GM18858 (cell line): ENCODE data around the gene CTRB1.

Experiments used
- ATAC-seq: cut with Tn5 transposase; IDR thresholded peaks from one replicate; pipeline ENCODE4 v1.9.1; 2021; ENCODE audit not compliant: unreplicated experiment

The CTRB1 gene

DNA sequence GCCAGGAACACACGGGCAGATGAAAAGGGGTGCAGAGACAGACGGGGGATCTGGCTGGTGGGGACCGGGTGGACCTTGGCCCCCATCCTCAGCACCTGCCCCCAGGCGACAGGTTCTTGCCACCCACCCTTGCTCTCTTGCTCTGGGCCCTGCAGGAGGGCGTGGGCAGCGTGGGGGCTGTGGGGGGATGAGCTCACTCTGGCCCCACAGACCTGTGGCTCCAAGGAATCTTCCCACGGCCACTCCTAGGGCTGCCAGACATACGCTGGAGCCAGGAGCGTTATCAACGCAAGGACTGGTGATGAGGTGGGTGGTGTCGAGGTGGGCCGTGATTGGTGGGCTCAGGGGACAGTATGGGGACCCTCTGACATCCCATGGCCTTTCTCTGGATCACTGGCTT lies 6.3 kb downstream of the CTRB1 start:
- ATAC-seq: no peak

DNA sequence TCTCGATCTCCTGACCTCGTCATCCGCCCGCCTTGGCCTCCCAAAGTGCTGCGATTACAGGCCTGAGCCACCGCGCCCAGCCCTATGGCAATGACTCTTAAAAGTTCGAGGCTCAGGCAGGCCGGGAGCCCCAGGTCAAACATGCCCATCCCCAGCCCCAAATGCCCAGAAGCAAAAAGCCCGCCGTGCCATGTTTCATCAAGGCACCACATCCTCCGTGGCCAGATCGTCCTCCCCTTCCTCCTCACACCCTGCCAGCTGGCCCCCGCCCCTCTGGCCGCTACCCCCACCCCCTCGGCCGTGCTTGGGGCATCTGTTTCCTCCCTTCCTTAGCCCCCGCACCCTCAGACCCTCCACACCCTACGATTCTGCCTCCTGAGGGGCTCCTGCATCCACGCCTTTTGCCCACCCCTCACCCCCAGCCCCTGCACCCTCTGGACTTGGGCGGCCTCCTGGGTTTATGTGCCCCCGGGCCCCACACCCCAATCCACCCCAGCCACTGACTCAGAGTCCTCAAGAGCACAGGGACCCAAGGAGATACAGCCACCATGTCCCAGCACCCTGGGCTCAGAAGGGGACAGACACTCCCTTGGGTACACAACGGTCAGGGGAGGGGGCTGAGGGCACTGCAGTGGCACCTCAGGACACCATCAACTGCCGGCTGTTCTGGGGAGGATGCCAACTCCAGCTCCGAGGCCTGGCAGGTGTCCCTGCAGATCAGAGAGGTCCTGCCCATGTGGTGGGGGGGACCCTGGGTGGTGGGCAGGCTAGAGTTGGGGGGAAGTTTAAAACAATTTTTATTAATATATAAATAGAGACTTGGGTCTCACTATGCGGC lies 7.1 kb downstream of the CTRB1 start:
- no peak for ATAC-seq

DNA sequence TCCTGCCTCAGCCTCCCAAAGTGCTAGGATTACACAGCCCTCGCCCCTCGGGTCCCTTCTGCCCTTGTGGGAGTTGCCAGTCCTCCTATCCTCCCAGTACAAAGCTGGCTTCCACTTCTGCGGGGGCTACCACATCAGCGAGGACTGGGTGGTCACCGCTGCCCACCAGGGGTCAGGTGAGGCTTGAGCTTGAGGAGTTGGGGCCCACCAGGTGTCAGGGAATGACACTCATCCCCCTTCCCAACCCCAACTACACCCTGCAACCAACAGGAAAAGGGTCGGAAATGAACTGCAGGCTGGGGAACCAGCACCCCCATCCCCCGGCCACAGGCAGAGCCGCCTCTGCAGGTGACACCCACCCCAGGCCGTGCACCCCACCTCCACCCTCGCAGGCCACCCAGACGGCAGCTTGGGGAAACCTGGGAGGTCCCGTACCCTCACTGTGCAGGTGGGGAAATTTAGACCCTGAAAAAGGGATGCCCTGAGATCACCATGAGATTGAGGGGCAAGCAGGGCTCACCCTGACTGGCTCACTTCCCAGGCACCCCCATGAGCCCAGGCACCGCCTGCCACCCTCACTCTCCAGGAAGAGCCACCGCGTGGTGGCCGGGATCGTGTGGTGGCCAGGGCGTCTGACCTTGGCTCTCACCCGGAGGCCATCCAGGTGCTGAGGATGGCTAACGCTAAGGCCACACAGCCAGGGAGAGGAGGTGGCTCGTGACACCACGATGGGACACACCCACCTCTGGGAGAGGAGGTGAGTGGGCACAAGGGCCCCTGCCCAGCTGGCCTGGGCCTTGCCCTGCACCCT lies 8.0 kb downstream of the CTRB1 start:
- no peak for ATAC-seq

DNA sequence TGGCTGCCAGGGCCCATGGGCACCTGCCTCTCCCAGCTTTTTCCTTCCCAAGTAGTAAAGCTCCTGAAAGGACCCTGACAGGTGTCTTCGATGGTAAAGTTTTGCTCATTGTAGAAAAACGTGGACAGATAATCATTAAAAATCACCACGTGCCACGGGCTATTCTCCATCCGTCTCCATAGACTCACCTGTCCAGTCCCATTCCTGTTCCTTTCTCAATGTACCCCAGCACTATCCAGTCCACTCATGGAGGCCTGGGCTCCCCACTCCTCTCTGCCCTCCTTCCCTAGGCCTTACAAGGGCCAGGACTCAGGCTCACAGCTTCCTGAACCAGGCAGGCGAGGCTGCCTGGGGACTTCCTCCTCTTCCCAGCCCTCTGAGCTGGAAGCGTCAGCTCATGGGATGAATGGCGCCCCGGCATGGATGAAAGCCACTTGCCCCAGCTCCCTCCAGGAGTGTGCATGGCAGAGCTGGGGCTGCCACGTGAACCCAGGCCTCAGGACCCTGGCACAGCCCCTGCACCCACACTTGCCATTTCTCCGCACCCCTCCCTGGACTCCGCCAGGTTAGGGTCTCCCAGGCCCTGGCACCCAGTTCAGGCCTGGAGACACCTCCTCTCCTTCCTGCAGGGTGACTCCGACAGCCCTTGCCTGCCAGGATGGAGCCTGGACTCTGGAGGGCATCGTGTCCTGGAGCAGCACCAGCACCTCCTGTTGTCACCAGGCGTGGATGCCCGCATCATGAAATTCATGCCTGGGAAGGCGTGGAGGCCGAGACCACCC lies 8.8 kb downstream of the CTRB1 start:
- ATAC-seq: no peak

DNA sequence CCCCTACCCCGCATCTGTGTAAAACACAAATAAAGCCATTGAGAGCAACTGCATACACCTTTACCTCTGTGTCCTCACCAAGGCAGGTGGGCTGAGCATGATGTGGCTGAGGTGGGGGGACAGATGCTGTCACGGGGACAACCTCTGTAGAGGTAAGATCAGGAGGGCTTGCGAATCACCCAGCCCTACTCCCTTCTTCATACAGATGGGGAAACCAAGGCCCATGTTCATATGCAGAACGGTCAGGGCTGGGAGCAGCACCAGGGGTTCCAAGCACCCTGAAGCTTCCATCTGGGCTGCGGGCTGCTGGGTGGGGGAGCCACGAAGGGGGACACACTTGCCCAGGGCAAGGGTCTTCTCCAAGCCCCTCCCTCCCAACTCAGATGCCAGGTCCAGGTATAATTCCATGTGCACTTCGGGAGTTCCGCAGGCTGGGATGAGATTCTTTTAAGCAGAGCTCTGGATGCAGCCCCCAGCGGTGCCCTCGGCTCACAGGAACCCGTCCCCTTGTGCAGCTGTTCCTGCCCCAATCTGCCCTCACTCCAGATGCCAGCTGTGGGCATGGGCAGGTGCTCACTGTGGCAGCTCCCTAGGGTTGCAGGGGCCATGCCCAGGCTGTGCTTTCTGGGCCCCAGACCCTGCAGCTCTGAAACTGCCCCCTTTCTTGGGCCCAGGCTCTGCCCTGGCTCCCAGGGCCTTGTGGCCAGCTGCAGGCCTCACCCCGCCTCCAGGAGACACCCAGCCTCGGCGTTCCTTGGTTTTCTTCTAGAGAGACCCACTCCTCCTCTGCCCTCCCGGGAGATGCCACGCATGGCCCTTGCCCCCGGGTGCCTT lies 9.6 kb downstream of the CTRB1 start:
- no peak for ATAC-seq

DNA sequence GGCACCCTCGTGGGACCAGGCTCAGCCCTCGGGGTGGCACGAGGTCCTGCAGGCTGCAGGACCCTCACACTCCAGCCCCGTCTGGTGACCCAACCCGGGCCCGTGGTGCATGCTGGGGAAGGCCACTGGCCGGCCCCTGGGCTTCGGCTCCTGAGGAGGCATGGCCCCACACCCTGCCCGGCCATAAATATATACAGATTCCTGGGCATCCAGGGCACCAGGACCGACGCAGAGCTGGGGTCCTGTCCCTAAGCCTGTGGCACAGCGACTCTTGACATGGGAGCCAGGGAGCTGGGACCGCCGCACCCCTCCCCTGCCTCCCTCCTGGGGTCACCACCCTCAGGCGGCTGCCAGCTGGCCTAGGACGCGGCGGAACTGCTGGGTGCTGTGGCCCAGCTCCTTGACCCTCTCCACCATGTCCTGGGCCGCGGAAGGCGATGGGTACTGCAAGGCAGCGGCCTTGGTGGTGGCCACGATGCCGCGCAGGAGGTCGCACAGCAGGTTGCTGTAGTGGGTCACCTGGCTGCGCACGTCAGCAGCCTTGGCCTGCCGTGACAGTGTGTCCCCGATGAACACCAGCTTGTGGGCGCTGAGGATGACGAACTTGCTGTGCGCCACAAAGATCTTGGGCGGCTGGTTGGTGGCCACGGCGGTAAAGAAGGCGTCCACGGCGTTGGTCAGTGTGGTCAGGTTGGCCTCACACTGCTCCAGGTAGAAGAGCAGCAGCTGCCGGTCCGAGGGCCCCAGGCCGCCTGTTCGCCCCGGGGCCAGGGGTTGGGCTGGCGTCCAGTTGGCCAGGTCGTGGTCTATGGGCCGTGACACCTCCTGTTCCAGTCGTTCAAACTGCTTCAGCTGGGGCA lies 10.6 kb downstream of the CTRB1 start:
- no peak for ATAC-seq

DNA sequence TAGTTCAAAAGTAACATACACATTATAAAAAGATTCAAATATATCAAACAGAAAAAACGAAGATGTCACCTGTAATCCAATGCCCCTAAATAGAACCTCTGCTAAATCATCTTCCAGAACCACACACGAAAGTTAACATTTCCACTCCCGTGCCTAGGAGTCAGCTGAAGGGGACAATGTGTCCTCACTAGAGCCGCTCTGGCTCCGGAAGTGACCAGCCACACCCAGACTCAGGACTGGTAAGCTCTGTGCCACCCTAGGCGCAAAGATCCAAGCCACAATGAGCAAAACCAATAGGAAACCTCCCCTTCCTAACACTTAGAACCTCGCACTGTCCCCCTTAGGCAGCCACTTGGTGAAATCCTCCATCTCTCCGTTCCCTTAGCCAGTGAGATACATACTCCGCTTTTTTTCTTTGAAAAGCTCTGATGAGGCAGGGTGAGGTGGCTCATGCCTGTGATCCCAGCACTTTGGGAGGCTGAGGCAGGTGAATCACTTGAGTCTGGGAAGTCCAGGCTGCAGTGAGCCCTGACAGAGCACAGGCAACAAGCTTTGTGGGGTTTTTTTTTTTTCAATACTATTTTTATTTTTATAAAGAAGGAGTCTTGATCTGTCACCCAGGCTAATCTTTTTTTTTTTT lies 11.8 kb downstream of the CTRB1 start:
- no peak for ATAC-seq

DNA sequence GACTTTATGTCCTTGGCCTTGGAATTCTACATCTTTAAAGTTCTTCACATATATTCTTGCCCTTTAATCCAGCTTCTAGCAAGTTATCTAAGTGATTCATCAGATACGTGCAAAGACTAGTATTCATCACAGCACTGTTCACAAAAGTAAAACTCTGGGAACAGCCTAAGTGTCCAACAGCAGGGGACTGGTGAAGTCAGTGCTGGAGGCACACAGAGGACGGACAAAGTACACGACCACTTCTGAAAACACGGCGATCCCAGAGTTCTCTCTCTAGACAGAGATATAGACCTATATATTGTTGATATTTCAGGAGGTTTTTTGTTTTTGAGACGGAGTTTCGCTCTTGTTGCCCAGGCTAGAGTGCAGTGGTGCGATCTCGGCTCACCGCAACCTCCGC lies 12.8 kb downstream of the CTRB1 start:
- ATAC-seq: no peak

DNA sequence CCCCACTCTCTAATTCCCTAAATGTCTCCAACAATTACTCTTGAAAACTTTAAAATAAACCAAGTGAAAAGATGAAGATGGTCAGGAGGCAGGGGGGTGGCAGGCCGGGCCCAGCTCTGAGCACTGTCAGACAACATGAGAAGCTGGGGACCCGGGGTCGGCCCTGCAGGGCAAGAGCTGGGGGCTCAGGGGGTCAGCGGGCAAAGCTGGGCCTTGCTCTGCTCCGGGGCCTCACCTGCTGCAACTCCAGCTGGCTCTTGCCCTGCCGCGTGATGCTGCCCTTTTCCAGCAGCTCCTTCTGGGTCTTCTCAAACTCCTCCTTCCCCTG lies 14.8 kb downstream of the CTRB1 start:
- no peak for ATAC-seq

DNA sequence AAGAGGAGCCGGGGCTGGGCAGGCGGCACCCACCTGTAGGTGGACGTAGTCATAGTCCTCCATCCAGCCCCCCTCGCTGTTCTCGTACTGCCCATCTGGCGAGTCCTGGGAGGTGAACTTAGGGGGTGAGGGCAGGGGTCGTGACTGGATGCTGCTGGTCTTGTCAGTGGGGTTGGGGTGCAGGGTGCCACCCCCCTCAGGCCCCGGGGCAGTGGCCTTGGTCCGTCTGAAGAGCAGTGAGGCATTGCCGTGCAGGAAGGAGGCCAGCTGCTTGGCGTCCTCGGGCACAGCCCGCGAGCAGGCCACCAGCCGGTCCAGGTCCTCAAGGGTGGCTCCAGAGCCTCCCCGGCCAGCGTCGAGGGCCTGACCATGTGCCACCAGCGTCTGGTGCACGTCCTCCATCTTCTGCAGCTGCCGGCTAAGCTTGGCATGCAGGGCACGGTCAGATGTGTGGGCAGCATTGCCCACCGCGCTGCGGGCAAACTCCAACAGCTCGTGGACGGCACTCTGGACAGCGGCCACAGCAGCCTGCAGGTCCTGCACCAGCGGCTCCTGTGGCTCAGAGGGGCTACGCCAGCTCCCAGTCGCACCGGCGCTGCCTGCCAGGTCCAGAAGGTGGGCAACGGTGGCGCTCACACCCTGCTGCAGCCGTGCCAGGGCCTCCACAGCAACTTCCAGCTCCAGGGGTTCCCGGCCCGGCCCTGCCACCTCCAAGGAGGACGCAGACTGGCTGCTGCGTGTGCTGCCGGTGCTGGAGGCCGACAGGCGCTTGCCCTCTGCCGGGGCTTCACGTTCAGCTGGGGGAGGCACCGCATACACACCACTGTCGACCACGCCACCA lies 16.3 kb downstream of the CTRB1 start:
- ATAC-seq: no peak

DNA sequence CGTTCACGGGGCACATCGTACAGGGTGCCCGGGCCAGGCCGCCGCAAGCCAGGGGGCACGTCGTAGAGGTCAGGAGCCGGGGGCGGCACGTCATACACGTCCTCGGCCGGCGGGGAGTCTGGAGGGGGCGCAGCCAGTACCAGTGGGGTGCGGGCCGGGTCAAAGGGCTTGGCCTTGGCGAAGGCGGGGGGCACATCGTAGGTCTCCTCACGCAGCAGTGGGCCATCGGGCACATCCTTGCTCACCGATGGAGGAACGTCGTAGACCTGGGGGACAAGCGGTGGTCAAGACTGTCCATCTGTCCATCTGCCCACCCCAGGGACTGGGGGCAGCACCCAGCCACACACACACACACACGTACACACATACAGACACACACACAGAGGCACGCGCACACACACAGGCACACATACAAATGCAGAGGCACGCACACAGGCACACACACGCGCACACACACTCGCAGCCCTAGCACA lies 17.0 kb downstream of the CTRB1 start:
- ATAC-seq: no peak

DNA sequence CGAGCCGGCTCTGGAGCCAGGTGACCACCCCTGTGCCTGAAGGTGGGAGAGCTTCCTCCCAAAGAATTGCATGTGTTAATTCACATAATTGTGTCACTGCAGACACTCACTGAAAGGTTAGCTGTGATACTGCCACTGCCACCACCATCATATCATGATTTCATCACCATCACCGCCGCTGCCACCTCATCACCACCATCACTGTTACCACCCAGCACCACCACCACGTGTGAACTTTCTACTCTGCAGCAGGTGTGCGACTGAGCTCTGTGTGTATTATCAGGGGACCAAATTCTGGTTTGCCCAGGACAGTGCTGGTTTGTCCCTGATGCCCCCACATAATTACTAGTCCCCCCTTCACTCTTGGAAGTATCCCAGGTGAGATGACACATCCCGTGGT lies 17.4 kb downstream of the CTRB1 start:
- ATAC-seq: no peak

DNA sequence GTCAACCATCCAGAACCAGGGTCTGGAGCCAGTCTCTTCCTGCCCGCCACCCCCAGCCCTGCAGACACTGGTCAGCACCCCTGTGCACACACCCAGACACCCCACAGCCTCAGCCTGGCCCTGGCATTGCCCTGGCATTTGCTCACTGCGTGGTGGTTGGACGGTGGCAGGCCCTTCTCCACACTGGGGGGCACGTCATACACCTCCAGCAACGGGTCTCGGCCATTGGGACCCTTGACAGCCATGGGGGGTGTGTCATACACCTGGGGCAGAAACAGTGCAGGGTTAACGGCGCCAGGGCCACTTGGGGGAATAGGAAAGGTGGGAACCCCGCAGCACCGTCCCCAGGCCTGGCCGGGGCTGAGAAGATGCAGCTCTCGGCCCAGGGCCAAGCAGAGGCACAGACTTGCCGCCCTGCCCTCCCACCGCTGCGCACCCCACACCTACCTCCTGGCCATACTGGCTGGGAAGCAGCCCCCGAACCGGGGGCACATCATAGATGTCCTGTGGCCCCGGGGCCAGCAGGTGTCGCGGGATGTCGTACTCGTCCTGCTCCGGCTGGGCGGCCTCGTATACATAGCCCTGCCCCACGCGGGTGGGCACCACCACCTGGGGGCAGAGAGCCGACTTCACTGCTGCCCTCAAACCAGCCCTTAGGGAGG lies 18.1 kb downstream of the CTRB1 start:
- ATAC-seq: no peak

DNA sequence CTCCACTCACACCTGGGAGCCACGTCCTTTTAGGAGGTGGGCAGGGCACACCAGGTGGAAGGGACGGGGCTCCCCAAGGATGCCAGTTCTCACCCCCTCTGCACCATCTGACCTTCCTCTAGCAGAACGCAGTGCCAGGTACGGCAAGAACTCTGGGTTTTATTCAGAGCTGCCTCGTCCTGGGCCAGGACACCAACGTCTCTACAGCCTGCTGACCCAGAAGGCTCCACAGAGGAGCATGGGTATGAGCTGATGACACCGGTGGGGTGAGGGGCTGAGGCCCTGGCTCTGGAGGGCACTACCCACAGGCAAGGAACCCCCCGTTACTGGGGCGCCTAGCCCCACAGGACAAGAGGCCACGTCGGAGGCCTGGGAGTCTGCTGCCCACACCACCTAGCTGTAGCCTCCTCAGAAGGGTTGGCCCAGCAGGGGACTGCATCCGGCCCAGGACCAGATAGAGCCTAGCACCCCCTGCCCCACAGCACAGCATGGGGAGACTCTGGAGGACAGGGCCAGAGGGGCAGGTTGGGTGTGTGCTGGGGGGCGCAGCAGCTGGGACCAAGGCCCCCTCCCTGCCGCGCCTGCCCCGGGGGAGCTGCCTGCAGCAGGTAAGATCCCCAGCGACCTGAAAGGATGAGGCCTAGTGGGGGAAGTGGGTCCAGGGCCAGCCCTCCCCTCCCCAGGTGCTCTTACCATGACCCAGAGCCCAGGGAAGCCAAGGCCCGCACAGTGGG lies 18.8 kb downstream of the CTRB1 start:
- no peak for ATAC-seq

DNA sequence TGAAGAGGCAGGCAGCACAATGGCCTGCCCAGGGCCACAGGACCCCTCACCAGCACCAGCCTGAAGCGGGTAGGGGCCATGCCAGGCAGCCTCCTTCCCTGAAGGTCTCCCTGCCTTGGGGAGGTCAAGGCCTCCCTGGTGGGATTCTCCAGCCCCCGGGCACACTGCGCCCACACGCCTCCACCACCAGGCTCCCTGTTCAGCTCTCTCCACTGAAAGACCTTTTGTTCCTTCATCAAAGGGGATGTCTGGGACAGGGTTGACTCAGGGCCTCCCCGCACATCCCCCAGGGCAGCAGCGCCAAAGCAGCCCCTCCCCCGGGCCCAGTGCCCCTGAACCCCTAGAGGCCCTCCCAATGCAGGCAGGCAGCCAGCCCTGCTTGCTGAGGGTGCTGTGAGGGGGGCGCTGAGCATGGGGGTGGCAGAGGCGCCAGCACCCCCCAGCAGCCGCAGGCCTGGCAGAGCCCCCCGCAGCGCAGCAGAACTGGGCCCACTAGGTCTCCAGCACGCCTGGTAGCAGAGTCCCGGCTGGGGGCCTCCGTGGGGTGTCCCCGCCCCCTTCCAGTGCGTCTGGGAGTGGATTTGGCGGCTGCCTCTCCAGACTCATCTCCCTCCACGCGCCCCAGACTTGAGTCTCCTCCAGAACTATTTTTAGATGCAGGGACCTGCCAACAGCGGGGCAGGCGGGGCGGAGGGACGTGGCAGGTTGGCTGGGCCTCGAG lies 19.5 kb downstream of the CTRB1 start:
- no peak for ATAC-seq

DNA sequence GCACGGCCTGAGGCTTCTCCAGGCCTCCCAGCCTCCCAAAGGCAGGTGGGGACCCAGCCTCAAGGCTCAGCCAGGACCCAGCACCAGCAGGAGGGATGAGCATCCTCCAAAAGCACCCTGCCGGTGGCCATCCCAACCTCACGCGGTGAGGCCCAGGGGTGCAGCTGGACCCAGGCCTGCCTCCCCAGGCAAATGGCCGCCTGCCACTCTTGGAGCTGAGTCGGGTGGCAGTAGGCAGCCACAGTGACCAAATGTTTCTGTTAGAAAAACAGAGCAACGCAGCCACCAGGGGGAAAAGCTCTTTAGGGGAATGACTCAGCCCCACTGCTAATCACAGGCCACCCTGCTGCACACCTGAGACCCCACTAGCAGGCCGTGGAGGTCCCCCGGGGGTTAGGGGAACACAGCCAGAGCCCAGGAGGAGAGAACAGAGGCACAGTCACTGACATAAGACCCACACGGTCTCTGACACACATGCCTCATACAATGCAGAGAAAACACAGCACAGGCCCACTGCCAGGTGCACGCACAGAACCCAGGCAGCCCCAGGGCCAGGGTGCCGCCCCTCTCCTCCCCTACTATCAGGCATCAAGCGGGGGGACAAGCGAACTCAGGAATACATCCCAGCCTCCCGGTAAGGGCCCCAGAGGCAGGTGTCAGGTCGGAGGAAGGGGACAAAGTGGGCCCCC lies 20.2 kb downstream of the CTRB1 start:
- ATAC-seq: no peak
